ENCODE measurements around the gene THAP6.
"Not testable (repeated sequence)": the region's sequence is repeated elsewhere in the genome, so short reads cannot be mapped to it uniquely, and the experiment has no call there.

THAP6 gene

DNA sequence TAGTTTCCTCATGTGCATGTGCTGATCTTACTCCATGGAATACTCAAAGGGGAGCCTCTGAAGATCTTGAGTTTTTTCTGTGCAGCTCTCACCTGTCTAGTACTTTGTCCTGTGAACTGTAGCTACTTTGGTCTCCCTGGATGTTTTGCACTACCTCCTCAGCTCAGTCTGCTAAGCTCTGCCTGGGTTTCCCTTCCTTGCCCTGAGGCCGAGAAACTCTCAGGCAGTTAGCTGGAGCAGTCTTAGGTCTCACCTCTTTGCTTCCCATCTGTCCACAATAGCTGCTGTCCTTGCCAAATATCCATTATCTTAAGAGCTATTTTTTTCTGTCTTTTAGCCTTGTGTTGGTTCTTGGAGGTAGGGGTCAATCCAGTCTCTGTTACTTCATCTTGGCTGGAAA is 11.6 kb downstream of the THAP6 start (continued):
- TF ChIP-seq, protein P1, sequence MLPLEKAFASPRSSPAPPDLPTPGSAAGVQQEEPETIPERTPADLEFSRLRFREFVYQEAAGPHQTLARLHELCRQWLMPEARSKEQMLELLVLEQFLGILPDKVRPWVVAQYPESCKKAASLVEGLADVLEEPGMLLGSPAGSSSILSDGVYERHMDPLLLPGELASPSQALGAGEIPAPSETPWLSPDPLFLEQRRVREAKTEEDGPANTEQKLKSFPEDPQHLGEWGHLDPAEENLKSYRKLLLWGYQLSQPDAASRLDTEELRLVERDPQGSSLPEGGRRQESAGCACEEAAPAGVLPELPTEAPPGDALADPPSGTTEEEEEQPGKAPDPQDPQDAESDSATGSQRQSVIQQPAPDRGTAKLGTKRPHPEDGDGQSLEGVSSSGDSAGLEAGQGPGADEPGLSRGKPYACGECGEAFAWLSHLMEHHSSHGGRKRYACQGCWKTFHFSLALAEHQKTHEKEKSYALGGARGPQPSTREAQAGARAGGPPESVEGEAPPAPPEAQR (tag by site-specific recombination; IDR thresholded peaks at IDR 0.05), result no peak

DNA sequence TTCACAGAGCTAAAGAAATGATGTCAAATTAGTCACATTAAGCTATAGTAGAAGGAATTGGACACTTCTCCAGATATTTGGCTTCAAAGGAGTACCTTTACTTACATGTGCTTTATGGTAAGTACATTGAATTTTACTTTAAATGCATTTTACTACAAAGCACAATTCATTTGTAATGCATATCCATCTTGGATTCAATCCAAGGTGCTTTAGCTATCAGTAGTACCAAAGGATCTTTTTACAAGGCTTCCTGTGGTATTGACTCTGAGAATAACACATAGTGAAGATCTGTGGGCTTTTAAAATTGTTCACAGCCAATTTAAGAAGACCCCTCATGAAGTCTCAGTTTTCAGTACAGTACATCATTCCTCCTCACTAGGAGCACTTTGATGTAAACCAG is 13.2 kb downstream of the THAP6 start:
- peaks cover 0 to 75% of the 10 kb centered on the region in 2 experiments; a peak in 2 of 3 replicates for H3K36me3 ChIP-seq (ENCODE audit: control insufficient read depth in 2 of 2, insufficient read depth in 1 of 2, low read length in 2 of 2)
- POLR2A ChIA-PET, result no interaction called here

DNA sequence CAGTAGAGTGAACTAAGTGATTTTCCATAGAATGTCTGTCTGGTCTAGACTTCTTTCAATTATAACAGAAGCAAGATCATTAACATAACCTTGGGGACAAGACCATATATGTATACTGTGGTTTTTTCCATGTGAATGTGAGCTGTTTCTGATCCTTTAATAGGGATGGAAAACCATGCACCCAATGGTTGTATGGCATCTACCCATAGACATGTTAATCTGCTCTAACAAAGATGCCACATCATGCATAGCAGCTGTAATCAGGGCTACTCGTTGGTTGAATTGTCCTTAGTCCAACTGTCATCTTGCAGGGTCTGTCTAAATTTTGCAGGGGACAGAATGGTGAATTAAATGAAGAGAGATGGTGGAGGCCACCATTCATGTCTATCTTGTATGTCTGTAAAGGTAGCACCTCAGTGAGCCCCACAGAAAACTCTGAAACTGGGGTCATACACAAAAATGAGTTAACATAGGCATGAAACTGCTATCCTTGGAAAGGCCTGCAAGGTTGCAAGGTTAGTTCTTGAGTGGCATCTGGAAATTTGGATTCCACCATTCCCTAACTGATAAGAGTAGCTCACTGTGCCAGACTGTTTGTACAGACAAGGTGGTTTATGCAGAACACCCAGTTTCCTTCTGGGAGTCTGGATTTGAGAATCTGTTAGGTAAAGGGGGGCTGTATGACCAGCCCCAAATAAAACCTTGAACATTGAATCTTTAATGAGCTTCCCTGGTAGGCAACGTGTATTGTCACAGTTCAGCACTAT is 16.5 kb downstream of the THAP6 start:
- no peak overlapping the region for H3K4me3 ChIP-seq (ENCODE audit: low read depth, low read length)
- POLR2A ChIA-PET, result interaction anchor here (0.9 kb wide), 1 partner anchor 16 kb away, joined by 4 read pairs; the partner anchor contains the start of genes RCHY1 and THAP6
- no peak overlapping the region for H3K27ac ChIP-seq (ENCODE audit: extremely low read depth, low read depth, low read length)
- H3K4me1 ChIP-seq (ENCODE audit: control insufficient read depth, insufficient read depth, low read length), result no peaks in the 10 kb centered on the region
- TF ChIP-seq, protein P2, sequence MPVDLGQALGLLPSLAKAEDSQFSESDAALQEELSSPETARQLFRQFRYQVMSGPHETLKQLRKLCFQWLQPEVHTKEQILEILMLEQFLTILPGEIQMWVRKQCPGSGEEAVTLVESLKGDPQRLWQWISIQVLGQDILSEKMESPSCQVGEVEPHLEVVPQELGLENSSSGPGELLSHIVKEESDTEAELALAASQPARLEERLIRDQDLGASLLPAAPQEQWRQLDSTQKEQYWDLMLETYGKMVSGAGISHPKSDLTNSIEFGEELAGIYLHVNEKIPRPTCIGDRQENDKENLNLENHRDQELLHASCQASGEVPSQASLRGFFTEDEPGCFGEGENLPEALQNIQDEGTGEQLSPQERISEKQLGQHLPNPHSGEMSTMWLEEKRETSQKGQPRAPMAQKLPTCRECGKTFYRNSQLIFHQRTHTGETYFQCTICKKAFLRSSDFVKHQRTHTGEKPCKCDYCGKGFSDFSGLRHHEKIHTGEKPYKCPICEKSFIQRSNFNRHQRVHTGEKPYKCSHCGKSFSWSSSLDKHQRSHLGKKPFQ (tag by site-specific recombination; IDR thresholded peaks at IDR 0.05), result no peak
- TF ChIP-seq, protein P3, sequence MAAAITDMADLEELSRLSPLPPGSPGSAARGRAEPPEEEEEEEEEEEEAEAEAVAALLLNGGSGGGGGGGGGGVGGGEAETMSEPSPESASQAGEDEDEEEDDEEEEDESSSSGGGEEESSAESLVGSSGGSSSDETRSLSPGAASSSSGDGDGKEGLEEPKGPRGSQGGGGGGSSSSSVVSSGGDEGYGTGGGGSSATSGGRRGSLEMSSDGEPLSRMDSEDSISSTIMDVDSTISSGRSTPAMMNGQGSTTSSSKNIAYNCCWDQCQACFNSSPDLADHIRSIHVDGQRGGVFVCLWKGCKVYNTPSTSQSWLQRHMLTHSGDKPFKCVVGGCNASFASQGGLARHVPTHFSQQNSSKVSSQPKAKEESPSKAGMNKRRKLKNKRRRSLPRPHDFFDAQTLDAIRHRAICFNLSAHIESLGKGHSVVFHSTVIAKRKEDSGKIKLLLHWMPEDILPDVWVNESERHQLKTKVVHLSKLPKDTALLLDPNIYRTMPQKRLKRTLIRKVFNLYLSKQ (tag by site-specific recombination; IDR thresholded peaks at IDR 0.05; ENCODE audit: borderline replicate concordance), result no peak
- TF ChIP-seq ZNF701 (tag by site-specific recombination; IDR thresholded peaks at IDR 0.05) (no peak), ZNF19 (tag by site-specific recombination; IDR thresholded peaks at IDR 0.05; ENCODE audit: low read depth) (no peak), ZNF768 (tag by site-specific recombination; IDR thresholded peaks at IDR 0.05) (no peak), ZNF596 (tag by site-specific recombination; IDR thresholded peaks at IDR 0.05) (no peak), ZFP37 (tag by site-specific recombination; IDR thresholded peaks at IDR 0.05) (no peak), SP2 (tag by site-specific recombination; IDR thresholded peaks at IDR 0.05) (no peak), SCRT1 (tag by site-specific recombination; IDR thresholded peaks at IDR 0.05; ENCODE audit: borderline replicate concordance) (no peak)
- TF ChIP-seq, protein P4, sequence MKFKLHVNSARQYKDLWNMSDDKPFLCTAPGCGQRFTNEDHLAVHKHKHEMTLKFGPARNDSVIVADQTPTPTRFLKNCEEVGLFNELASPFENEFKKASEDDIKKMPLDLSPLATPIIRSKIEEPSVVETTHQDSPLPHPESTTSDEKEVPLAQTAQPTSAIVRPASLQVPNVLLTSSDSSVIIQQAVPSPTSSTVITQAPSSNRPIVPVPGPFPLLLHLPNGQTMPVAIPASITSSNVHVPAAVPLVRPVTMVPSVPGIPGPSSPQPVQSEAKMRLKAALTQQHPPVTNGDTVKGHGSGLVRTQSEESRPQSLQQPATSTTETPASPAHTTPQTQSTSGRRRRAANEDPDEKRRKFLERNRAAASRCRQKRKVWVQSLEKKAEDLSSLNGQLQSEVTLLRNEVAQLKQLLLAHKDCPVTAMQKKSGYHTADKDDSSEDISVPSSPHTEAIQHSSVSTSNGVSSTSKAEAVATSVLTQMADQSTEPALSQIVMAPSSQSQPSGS (tag by site-specific recombination; IDR thresholded peaks at IDR 0.05; ENCODE audit: low read depth), result no peak
- H3K9me3 ChIP-seq (ENCODE audit: control insufficient read depth, insufficient read depth, low read depth, low read length), result no peaks in the 10 kb centered on the region
- H3K36me3 ChIP-seq (ENCODE audit: control insufficient read depth in 2 of 2, insufficient read depth in 1 of 2, low read length in 2 of 2), result peaks cover 0 to 58% of the 10 kb centered on the region in 2 experiments; a peak in 1 of 3 replicates
- CTCF ChIA-PET, result no interaction called here

More for the DNA sequence above, 13.2 kb downstream of the THAP6 start:
- no peaks in the 10 kb centered on the region for H3K9me3 ChIP-seq (ENCODE audit: control insufficient read depth, insufficient read depth, low read depth, low read length)
- TF ChIP-seq ZNF169 (tag by site-specific recombination; IDR thresholded peaks at IDR 0.05), result no peak
- TF ChIP-seq, protein P5, sequence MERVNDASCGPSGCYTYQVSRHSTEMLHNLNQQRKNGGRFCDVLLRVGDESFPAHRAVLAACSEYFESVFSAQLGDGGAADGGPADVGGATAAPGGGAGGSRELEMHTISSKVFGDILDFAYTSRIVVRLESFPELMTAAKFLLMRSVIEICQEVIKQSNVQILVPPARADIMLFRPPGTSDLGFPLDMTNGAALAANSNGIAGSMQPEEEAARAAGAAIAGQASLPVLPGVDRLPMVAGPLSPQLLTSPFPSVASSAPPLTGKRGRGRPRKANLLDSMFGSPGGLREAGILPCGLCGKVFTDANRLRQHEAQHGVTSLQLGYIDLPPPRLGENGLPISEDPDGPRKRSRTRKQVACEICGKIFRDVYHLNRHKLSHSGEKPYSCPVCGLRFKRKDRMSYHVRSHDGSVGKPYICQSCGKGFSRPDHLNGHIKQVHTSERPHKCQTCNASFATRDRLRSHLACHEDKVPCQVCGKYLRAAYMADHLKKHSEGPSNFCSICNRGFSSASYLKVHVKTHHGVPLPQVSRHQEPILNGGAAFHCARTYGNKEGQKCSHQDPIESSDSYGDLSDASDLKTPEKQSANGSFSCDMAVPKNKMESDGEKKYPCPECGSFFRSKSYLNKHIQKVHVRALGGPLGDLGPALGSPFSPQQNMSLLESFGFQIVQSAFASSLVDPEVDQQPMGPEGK (tag by site-specific recombination; IDR thresholded peaks at IDR 0.05), result no peak
- TF ChIP-seq, protein P6, sequence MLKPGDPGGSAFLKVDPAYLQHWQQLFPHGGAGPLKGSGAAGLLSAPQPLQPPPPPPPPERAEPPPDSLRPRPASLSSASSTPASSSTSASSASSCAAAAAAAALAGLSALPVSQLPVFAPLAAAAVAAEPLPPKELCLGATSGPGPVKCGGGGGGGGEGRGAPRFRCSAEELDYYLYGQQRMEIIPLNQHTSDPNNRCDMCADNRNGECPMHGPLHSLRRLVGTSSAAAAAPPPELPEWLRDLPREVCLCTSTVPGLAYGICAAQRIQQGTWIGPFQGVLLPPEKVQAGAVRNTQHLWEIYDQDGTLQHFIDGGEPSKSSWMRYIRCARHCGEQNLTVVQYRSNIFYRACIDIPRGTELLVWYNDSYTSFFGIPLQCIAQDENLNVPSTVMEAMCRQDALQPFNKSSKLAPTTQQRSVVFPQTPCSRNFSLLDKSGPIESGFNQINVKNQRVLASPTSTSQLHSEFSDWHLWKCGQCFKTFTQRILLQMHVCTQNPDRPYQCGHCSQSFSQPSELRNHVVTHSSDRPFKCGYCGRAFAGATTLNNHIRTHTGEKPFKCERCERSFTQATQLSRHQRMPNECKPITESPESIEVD (tag by site-specific recombination; IDR thresholded peaks at IDR 0.05), result peak; percentile 75
- TF ChIP-seq ZNF155 (tag by site-specific recombination; IDR thresholded peaks at IDR 0.05), result no peak
- 0 out of 2 replicates have a peak, but pooled peaks have one; percentile 19 for TF ChIP-seq ZIC2 (tag by site-specific recombination; IDR thresholded peaks at IDR 0.05)
- TF ChIP-seq GLIS1 (tag by site-specific recombination; IDR thresholded peaks at IDR 0.05), result peak; percentile 40; the same call in 1 of the 2 replicates
- no peaks in the 10 kb centered on the region for H3K4me1 ChIP-seq (ENCODE audit: control insufficient read depth, insufficient read depth, low read length)
- H3K27ac ChIP-seq (ENCODE audit: extremely low read depth, low read depth, low read length), result no peak overlapping the region
- H3K4me3 ChIP-seq (ENCODE audit: low read depth, low read length), result no peak overlapping the region
- CTCF ChIA-PET, result no interaction called here

DNA sequence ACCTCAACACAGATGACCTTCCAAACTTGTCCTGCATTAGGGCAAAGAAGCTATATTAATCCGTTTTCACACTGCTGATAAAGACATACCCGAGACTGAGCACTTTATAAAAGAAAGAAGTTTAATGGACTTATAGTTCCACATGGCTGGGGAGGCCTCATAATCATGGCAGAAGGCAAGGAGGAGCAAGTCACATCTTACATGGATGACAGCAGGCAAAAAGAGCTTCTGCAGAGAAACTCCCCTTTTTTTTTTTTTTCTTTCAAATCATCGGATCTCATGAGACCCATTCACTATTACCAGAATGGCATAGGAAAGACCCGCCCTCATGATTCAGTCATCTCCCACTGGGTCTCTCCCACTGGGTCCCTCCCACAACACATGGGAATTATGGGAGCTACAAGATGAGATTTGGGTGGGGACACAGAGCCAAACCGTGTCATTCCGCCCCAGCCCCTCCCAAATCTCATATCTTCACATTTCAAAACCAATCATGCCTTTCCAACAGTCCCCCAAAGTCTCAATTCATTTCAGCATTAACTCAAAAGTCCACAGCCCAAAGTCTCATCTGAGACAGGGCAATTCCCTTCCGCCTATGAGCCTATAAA is 17.4 kb downstream of the THAP6 start:
- H3K9me3 ChIP-seq (ENCODE audit: control insufficient read depth, insufficient read depth, low read depth, low read length); POLR2A ChIA-PET; H3K27ac ChIP-seq (ENCODE audit: extremely low read depth, low read depth, low read length); H3K4me1 ChIP-seq (ENCODE audit: control insufficient read depth, insufficient read depth, low read length); CTCF ChIA-PET; H3K4me3 ChIP-seq (ENCODE audit: low read depth, low read length): not testable (repeated sequence)
- H3K36me3 ChIP-seq (ENCODE audit: control insufficient read depth in 2 of 2, insufficient read depth in 1 of 2, low read length in 2 of 2), result peaks cover 0 to 50% of the 10 kb centered on the region in 2 experiments; a peak in 1 of 3 replicates

All from HEK293 (cell line).